Tibial nerve (tissue), 4 donors: Measurements from ENCODE around the gene TSSK6. TPM values are rescaled to one million over a fixed set of nuclear protein-coding genes. Genes with fewer than 3 reads are reported as not detected.

Source experiments
- DNase-seq, 2 donors: peaks; one replicate each; pipeline ENCODE4 v3.0.0-alpha.2; 2019; ENCODE audit warnings: low spot score in 2 of 2
- H3K27ac ChIP-seq, 4 donors: fragments of 200-600 bp; sonication (generic) in 3 of 4; one replicate each; pipeline ENCODE4 v1.5.1; 2017 to 2019; ENCODE audit warnings: mild to moderate bottlenecking in 1 of 4
- H3K27me3 ChIP-seq, 2 donors: fragments of 200-600 bp; sonication (generic) in 1 of 2; one replicate each; pipeline versions ENCODE4 v1.5.1 to v1.6.0; 2017 to 2019
- H3K36me3 ChIP-seq, 3 donors: fragments of 200-600 bp; sonication (generic); one replicate each; pipeline ENCODE4 v1.5.1; 2018 to 2019
- H3K4me1 ChIP-seq, 4 donors: fragments of 200-600 bp; sonication (generic) in 3 of 4; one replicate each; pipeline ENCODE4 v1.5.1; 2017 to 2019
- H3K4me3 ChIP-seq, 4 donors: fragments of 200-600 bp; sonication (generic) in 3 of 4; one replicate each; pipeline ENCODE4 v1.5.1; 2017 to 2019; ENCODE audit warnings: mild to moderate bottlenecking in 1 of 4, moderate library complexity in 1 of 4
- H3K9me3 ChIP-seq, 4 donors: fragments of 200-600 bp; sonication (generic) in 3 of 4; one replicate each; pipeline ENCODE4 v1.5.1; 2017 to 2019
- EP300 ChIP-seq, 2 donors: sonication (generic); formaldehyde crosslinking; IDR thresholded peaks; one replicate each; pipeline ENCODE4 v1.6.1; 2017; ENCODE audit warnings: antibody characterized with exemption in 2 of 2, mild to moderate bottlenecking in 1 of 2
- POLR2A ChIP-seq, 2 donors: fragments of 450-650 bp; IDR thresholded peaks; one replicate each; pipeline ENCODE4 v1.6.1; 2017; ENCODE audit warnings: antibody characterized with exemption in 2 of 2, mild to moderate bottlenecking in 2 of 2, moderate library complexity in 2 of 2
- WGBS, 2 donors: methylation state at CpG; one replicate each; pipeline ENCODE4 v1.1.5; 2018; 5-methylcytosine and 5-hydroxymethylcytosine counted together
- total RNA-seq, 4 donors: library from RNA; depleted of rRNA; stranded (reverse); fragments of >200 nt; gene quantifications; one replicate each; pipeline ENCODE4 v1.1.0, GENCODE V29; 2016
- TF ChIP-seq, protein P1 (sequence below), 5 experiments: fragments of 200-600 bp in 3 of 5; fragments of 450-650 bp in 2 of 5; sonication (generic) in 3 of 5; IDR thresholded peaks; one replicate each; pipeline ENCODE4 v1.5.1; 2016 to 2019; ENCODE audit warnings: antibody characterized with exemption in 5 of 5, mild to moderate bottlenecking in 3 of 5, moderate library complexity in 2 of 5

Gene TSSK6
- total RNA-seq, 4 donors from 2014 or later = 1.8 to 7.2 (median 3.7) TPM

- Histone ChIP-seq H3K36me3 (peaks cover 7 to 85% (median 30%) of the 10 kb centered on the region in 3 donors), H3K27ac (no peak overlapping the region), H3K27me3 (no peaks in the 10 kb centered on the region), H3K9me3 (no peaks in the 10 kb centered on the region), H3K4me1 (peaks cover 0 to 6% (median 0%) of the 10 kb centered on the region in 4 donors), H3K4me3 (no peak overlapping the region)
- 89 to 92% methylated on average over 14 to 21 of the region's 23 CpGs for WGBS, 2 donors
- no peak for DNase-seq
- TF ChIP-seq EP300 (IDR thresholded peaks at IDR 0.05) (no peak), POLR2A (IDR thresholded peaks at IDR 0.05) (no peak)
- TF ChIP-seq, protein P1, sequence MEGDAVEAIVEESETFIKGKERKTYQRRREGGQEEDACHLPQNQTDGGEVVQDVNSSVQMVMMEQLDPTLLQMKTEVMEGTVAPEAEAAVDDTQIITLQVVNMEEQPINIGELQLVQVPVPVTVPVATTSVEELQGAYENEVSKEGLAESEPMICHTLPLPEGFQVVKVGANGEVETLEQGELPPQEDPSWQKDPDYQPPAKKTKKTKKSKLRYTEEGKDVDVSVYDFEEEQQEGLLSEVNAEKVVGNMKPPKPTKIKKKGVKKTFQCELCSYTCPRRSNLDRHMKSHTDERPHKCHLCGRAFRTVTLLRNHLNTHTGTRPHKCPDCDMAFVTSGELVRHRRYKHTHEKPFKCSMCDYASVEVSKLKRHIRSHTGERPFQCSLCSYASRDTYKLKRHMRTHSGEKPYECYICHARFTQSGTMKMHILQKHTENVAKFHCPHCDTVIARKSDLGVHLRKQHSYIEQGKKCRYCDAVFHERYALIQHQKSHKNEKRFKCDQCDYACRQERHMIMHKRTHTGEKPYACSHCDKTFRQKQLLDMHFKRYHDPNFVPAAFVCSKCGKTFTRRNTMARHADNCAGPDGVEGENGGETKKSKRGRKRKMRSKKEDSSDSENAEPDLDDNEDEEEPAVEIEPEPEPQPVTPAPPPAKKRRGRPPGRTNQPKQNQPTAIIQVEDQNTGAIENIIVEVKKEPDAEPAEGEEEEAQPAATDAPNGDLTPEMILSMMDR (IDR thresholded peaks at IDR 0.05) = no peak
These were observed 10.3 kb downstream of the TSSK6 start for GRCh38 chr19:19504754-19505668.

DNA sequence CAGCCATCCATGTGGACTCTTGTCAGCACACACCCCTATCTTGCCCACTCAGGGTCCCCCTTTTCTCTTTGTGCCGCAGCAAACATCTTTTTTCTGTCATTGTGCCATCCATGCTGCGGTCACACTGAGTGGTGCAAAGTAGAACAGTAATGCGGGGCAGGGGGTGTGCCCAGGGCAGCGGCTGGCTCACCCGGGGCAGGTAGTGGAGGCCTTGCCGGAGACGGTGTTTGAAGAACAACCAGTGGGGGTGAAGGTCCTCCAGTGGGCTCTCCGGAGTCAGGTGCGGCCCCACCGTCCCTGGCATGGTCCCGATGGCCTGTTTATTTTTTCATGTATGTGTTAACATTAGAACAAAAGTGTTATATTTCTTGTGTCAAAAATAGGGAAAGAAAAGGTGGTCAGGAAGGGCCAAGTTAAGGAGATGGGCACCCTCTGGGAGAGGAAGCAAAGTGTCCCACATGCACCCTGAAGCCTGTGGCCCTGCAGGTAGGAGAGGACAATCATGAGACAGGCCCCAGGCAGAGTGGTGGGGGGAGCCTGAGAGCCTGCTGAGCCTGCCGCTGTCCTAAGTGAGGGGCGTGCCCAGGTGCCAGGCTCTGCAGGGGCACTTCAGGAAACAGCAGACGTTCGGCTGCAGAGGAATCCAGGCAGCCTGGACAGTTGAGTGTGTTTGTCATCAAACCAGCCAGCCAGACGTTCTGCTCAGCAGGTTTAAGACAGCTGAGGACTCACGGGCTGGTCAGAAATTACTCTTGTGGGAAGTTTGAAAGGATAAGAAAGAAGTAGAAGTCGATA, 12.3 kb downstream of the TSSK6 start:
- Histone ChIP-seq H3K4me3 (no peak overlapping the region), H3K27me3 (no peaks in the 10 kb centered on the region), H3K9me3 (no peaks in the 10 kb centered on the region), H3K4me1 (peaks cover 0 to 6% (median 0%) of the 10 kb centered on the region in 4 donors), H3K27ac (no peak overlapping the region), H3K36me3 (peaks cover 10 to 100% (median 30%) of the 10 kb centered on the region in 3 donors)
- WGBS, 2 donors = 86 to 90% methylated on average over 18 of the region's 18 CpGs
- no peak for DNase-seq
- no peak for TF ChIP-seq EP300 (IDR thresholded peaks at IDR 0.05)
- TF ChIP-seq, protein P1 (IDR thresholded peaks at IDR 0.05) = no peak
- no peak for TF ChIP-seq POLR2A (IDR thresholded peaks at IDR 0.05)

- no peak overlapping the region for H3K4me3 ChIP-seq
- TF ChIP-seq, protein P1 (IDR thresholded peaks at IDR 0.05) = no peak
- TF ChIP-seq POLR2A (IDR thresholded peaks at IDR 0.05) (no peak), EP300 (IDR thresholded peaks at IDR 0.05) (no peak)
- 90 to 95% methylated on average over 19 of the region's 19 CpGs for WGBS, 2 donors
- peaks cover 0 to 6% (median 0%) of the 10 kb centered on the region in 4 donors for H3K4me1 ChIP-seq
- peaks cover 10 to 100% (median 31%) of the 10 kb centered on the region in 3 donors for H3K36me3 ChIP-seq
- H3K27ac ChIP-seq = no peak overlapping the region
- H3K9me3 ChIP-seq = no peaks in the 10 kb centered on the region
- no peak for DNase-seq
- no peaks in the 10 kb centered on the region for H3K27me3 ChIP-seq
These were observed 13.1 kb downstream of the TSSK6 start for GRCh38 chr19:19502281-19502680.

- Histone ChIP-seq H3K9me3 (no peaks in the 10 kb centered on the region), H3K27ac (no peak overlapping the region), H3K27me3 (no peaks in the 10 kb centered on the region), H3K4me1 (peaks cover 0 to 6% (median 0%) of the 10 kb centered on the region in 4 donors), H3K36me3 (peaks cover 10 to 100% (median 36%) of the 10 kb centered on the region in 3 donors), H3K4me3 (no peak overlapping the region)
- TF ChIP-seq, protein P1 (IDR thresholded peaks at IDR 0.05) = no peak
- TF ChIP-seq POLR2A (IDR thresholded peaks at IDR 0.05) (no peak), EP300 (IDR thresholded peaks at IDR 0.05) (no peak)
- no peak for DNase-seq
- WGBS, 2 donors = 85 to 86% methylated on average over 26 of the region's 26 CpGs
These were observed 13.6 kb downstream of the TSSK6 start for GRCh38 chr19:19501798-19502197.
